ENCODE results near the gene S100P.
A peak's percentile ranks its signal among the peaks of the same experiment; 100 is the strongest.

S100P gene

GRCh38 chr4:6728320-6729029 lies 34.8 kb downstream of the S100P start:
- no peak for TF ChIP-seq NFIC (IDR thresholded peaks at IDR 0.05)
- TF ChIP-seq RAD21 (IDR thresholded peaks at IDR 0.05; ENCODE audit: low read depth): no peak
- TF ChIP-seq, protein P1, sequence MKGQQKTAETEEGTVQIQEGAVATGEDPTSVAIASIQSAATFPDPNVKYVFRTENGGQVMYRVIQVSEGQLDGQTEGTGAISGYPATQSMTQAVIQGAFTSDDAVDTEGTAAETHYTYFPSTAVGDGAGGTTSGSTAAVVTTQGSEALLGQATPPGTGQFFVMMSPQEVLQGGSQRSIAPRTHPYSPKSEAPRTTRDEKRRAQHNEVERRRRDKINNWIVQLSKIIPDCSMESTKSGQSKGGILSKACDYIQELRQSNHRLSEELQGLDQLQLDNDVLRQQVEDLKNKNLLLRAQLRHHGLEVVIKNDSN (IDR thresholded peaks at IDR 0.05): no peak
- no peak for TF ChIP-seq CEBPB (IDR thresholded peaks at IDR 0.05)
- no peak for TF ChIP-seq ZBTB7A (IDR thresholded peaks at IDR 0.05; ENCODE audit: low read depth)
- TF ChIP-seq FOXM1 (IDR thresholded peaks at IDR 0.05; ENCODE audit: borderline replicate concordance, low read depth): no peak
- no peak for TF ChIP-seq CREB1 (IDR thresholded peaks at IDR 0.05; ENCODE audit: low read depth)
- TF ChIP-seq MAX (IDR thresholded peaks at IDR 0.05): no peak
- no peak for TF ChIP-seq TCF12 (IDR thresholded peaks at IDR 0.05; ENCODE audit: low read depth)
- no peak for TF ChIP-seq EP300 (IDR thresholded peaks at IDR 0.05; ENCODE audit: borderline replicate concordance)

GRCh38 chr4:6730603-6731317 lies 37.1 kb downstream of the S100P start:
- TF ChIP-seq MAX (IDR thresholded peaks at IDR 0.05): no peak
- TF ChIP-seq, protein P2, sequence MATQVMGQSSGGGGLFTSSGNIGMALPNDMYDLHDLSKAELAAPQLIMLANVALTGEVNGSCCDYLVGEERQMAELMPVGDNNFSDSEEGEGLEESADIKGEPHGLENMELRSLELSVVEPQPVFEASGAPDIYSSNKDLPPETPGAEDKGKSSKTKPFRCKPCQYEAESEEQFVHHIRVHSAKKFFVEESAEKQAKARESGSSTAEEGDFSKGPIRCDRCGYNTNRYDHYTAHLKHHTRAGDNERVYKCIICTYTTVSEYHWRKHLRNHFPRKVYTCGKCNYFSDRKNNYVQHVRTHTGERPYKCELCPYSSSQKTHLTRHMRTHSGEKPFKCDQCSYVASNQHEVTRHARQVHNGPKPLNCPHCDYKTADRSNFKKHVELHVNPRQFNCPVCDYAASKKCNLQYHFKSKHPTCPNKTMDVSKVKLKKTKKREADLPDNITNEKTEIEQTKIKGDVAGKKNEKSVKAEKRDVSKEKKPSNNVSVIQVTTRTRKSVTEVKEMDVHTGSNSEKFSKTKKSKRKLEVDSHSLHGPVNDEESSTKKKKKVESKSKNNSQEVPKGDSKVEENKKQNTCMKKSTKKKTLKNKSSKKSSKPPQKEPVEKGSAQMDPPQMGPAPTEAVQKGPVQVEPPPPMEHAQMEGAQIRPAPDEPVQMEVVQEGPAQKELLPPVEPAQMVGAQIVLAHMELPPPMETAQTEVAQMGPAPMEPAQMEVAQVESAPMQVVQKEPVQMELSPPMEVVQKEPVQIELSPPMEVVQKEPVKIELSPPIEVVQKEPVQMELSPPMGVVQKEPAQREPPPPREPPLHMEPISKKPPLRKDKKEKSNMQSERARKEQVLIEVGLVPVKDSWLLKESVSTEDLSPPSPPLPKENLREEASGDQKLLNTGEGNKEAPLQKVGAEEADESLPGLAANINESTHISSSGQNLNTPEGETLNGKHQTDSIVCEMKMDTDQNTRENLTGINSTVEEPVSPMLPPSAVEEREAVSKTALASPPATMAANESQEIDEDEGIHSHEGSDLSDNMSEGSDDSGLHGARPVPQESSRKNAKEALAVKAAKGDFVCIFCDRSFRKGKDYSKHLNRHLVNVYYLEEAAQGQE (IDR thresholded peaks at IDR 0.05; ENCODE audit: low read depth): no peak

DNA sequence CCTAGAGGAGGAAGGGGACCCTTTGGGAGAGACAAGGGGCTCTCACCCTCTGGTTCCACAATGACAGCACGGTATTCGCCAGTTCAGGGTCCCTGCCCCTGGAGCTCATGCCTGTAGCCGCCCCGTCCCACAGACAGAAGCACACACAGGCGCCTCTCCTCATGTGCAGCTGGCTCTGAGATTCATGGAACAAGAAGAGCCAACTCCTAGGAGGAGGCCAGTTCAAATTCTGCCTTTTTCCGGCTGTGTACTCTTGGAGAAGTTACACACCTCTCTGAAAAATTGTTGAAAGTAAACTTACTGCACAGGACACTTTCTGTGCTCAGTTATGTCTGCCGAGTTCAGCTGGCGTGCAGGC lies 37.6 kb downstream of the S100P start:
- TF ChIP-seq EGR1 (IDR thresholded peaks at IDR 0.05) (no peak), TAF1 (IDR thresholded peaks at IDR 0.05; ENCODE audit: low read depth) (no peak), ZBTB7A (IDR thresholded peaks at IDR 0.05; ENCODE audit: low read depth) (no peak), NFIC (IDR thresholded peaks at IDR 0.05) (no peak), TCF12 (IDR thresholded peaks at IDR 0.05; ENCODE audit: low read depth) (no peak), FOXM1 (IDR thresholded peaks at IDR 0.05; ENCODE audit: borderline replicate concordance, low read depth) (no peak), EP300 (IDR thresholded peaks at IDR 0.05; ENCODE audit: borderline replicate concordance) (no peak), RAD21 (IDR thresholded peaks at IDR 0.05; ENCODE audit: low read depth) (no peak), CEBPB (IDR thresholded peaks at IDR 0.05) (no peak)
- TF ChIP-seq, protein P2 (IDR thresholded peaks at IDR 0.05; ENCODE audit: low read depth): no peak
- TF ChIP-seq, protein P1 (IDR thresholded peaks at IDR 0.05): no peak

GRCh38 chr4:6731780-6732179 lies 38.1 kb downstream of the S100P start:
- TF ChIP-seq TCF12 (IDR thresholded peaks at IDR 0.05; ENCODE audit: low read depth) (no peak), FOXM1 (IDR thresholded peaks at IDR 0.05; ENCODE audit: borderline replicate concordance, low read depth) (no peak)

- TF ChIP-seq CEBPB (IDR thresholded peaks at IDR 0.05): no peak
- peak; percentile 65; the same call in 1 of the 2 replicates for TF ChIP-seq MAX (IDR thresholded peaks at IDR 0.05)
- TF ChIP-seq ZBTB7A (IDR thresholded peaks at IDR 0.05; ENCODE audit: low read depth): no peak
- TF ChIP-seq TAF1 (IDR thresholded peaks at IDR 0.05; ENCODE audit: low read depth): 0 out of 2 replicates have a peak, but pooled peaks have one; percentile 34
- peak; percentile 32; the same call in 1 of the 2 replicates for TF ChIP-seq EP300 (IDR thresholded peaks at IDR 0.05; ENCODE audit: borderline replicate concordance)
- TF ChIP-seq EGR1 (IDR thresholded peaks at IDR 0.05): peak; percentile 76
- TF ChIP-seq FOXM1 (IDR thresholded peaks at IDR 0.05; ENCODE audit: borderline replicate concordance, low read depth): no peak
Measured at GRCh38 chr4:6732441-6733357, 39.0 kb downstream of the S100P start.

All from Ishikawa (cell line).